Measurements from ENCODE around the gene CRYZ. TPM values are rescaled to one million over a fixed set of nuclear protein-coding genes. Genes with fewer than 3 reads are reported as not detected.

CRYZ gene
- total and polyA plus RNA-seq, 2 of the 8 experiments (the other 6 are each of a cell fraction or from before 2014, with no cell fraction given): 20.5 to 43.8 TPM

DNA sequence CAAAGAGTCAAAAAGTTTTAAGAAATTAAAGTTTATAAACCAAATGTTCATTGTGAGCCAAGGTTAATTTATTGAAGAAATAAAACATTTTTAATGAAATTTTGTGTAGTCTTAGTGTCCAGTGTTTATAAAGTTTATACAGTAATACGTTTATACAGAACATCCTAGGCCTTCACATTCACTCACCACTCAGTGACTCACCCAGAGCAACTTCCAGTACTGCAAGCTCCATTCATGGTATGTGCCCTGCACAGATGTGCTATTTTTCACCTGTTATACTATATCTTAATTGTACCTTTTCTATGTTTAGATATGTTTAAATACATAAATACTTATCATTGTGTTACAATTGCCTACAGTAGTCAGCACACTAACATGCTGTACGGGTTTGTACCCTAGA is 33.7 kb upstream of the CRYZ start (continued):
- TF ChIP-seq, protein P1, sequence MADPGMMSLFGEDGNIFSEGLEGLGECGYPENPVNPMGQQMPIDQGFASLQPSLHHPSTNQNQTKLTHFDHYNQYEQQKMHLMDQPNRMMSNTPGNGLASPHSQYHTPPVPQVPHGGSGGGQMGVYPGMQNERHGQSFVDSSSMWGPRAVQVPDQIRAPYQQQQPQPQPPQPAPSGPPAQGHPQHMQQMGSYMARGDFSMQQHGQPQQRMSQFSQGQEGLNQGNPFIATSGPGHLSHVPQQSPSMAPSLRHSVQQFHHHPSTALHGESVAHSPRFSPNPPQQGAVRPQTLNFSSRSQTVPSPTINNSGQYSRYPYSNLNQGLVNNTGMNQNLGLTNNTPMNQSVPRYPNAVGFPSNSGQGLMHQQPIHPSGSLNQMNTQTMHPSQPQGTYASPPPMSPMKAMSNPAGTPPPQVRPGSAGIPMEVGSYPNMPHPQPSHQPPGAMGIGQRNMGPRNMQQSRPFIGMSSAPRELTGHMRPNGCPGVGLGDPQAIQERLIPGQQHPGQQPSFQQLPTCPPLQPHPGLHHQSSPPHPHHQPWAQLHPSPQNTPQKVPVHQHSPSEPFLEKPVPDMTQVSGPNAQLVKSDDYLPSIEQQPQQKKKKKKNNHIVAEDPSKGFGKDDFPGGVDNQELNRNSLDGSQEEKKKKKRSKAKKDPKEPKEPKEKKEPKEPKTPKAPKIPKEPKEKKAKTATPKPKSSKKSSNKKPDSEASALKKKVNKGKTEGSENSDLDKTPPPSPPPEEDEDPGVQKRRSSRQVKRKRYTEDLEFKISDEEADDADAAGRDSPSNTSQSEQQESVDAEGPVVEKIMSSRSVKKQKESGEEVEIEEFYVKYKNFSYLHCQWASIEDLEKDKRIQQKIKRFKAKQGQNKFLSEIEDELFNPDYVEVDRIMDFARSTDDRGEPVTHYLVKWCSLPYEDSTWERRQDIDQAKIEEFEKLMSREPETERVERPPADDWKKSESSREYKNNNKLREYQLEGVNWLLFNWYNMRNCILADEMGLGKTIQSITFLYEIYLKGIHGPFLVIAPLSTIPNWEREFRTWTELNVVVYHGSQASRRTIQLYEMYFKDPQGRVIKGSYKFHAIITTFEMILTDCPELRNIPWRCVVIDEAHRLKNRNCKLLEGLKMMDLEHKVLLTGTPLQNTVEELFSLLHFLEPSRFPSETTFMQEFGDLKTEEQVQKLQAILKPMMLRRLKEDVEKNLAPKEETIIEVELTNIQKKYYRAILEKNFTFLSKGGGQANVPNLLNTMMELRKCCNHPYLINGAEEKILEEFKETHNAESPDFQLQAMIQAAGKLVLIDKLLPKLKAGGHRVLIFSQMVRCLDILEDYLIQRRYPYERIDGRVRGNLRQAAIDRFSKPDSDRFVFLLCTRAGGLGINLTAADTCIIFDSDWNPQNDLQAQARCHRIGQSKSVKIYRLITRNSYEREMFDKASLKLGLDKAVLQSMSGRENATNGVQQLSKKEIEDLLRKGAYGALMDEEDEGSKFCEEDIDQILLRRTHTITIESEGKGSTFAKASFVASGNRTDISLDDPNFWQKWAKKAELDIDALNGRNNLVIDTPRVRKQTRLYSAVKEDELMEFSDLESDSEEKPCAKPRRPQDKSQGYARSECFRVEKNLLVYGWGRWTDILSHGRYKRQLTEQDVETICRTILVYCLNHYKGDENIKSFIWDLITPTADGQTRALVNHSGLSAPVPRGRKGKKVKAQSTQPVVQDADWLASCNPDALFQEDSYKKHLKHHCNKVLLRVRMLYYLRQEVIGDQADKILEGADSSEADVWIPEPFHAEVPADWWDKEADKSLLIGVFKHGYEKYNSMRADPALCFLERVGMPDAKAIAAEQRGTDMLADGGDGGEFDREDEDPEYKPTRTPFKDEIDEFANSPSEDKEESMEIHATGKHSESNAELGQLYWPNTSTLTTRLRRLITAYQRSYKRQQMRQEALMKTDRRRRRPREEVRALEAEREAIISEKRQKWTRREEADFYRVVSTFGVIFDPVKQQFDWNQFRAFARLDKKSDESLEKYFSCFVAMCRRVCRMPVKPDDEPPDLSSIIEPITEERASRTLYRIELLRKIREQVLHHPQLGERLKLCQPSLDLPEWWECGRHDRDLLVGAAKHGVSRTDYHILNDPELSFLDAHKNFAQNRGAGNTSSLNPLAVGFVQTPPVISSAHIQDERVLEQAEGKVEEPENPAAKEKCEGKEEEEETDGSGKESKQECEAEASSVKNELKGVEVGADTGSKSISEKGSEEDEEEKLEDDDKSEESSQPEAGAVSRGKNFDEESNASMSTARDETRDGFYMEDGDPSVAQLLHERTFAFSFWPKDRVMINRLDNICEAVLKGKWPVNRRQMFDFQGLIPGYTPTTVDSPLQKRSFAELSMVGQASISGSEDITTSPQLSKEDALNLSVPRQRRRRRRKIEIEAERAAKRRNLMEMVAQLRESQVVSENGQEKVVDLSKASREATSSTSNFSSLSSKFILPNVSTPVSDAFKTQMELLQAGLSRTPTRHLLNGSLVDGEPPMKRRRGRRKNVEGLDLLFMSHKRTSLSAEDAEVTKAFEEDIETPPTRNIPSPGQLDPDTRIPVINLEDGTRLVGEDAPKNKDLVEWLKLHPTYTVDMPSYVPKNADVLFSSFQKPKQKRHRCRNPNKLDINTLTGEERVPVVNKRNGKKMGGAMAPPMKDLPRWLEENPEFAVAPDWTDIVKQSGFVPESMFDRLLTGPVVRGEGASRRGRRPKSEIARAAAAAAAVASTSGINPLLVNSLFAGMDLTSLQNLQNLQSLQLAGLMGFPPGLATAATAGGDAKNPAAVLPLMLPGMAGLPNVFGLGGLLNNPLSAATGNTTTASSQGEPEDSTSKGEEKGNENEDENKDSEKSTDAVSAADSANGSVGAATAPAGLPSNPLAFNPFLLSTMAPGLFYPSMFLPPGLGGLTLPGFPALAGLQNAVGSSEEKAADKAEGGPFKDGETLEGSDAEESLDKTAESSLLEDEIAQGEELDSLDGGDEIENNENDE (IDR thresholded peaks at IDR 0.05; ENCODE audit: insufficient replicate concordance, low read length): no peak
- TF ChIP-seq KDM4A (IDR thresholded peaks at IDR 0.05; ENCODE audit: low read depth, low read length, severe bottlenecking) (no peak), BACH1 (IDR thresholded peaks at IDR 0.05; ENCODE audit: low read length) (no peak), TEAD4 (IDR thresholded peaks at IDR 0.05; ENCODE audit: low read depth, low read length) (no peak), SIN3A (conservative IDR thresholded peaks at IDR 0.05 in 1 of 2, IDR thresholded peaks at IDR 0.05 in 1 of 2; ENCODE audit: low read depth in 1 of 2, low read length in 2 of 2) (no peak), RFX5 (IDR thresholded peaks at IDR 0.05; ENCODE audit: borderline replicate concordance, low read depth, low read length) (no peak), RAD21 (IDR thresholded peaks at IDR 0.05 in 1 of 2, conservative IDR thresholded peaks at IDR 0.05 in 1 of 2; ENCODE audit: low read depth in 2 of 2, low read length in 2 of 2) (no peak), SUZ12 (IDR thresholded peaks at IDR 0.05; ENCODE audit: low read length) (no peak), CBX5 (IDR thresholded peaks at IDR 0.05; ENCODE audit: low read depth, low read length) (no peak)
